Effector memory CD8-positive, alpha-beta T cell (primary cell): ENCODE results near the gene CHD1L.
"Not testable (repeated sequence)": the region's sequence is repeated elsewhere in the genome, so short reads cannot be mapped to it uniquely, and the experiment has no call there.

ENCODE experiments used
- ATAC-seq: fragments of 150-1000 bp; cut with Tn5 transposase; replicated peaks from 2 replicates; pipeline ENCODE4 v1.10.0; 2021; ENCODE audit warnings: mild to moderate bottlenecking, moderate library complexity
- DNase-seq, 3 experiments: peaks; one replicate each; pipeline ENCODE4 v3.0.0; 2021
- H3K27ac Mint-ChIP-seq, 2 donors: one replicate each; pipeline ENCODE4 v1.8.0; 2022; ENCODE audit warnings: mild to moderate bottlenecking in 2 of 2, mixed read lengths in 2 of 2, moderate library complexity in 2 of 2
- H3K27me3 Mint-ChIP-seq, 2 donors: one replicate each; pipeline ENCODE4 v1.8.0; 2022; ENCODE audit warnings: mixed read lengths in 2 of 2
- H3K36me3 Mint-ChIP-seq: one replicate; pipeline ENCODE4 v1.8.0; 2022; ENCODE audit warnings: mild to moderate bottlenecking, moderate library complexity, mixed read lengths; ENCODE audit not compliant: insufficient read depth
- H3K4me1 Mint-ChIP-seq, 2 donors: one replicate each; pipeline ENCODE4 v1.8.0; 2022; ENCODE audit warnings: low read depth in 2 of 2, mixed read lengths in 2 of 2
- H3K4me3 Mint-ChIP-seq, 2 donors: one replicate each; pipeline ENCODE4 v1.8.0; 2022; ENCODE audit warnings: mild to moderate bottlenecking in 2 of 2, mixed read lengths in 2 of 2, moderate library complexity in 2 of 2
- H3K9me3 Mint-ChIP-seq, 2 donors: one replicate each; pipeline ENCODE4 v1.8.0; 2022; ENCODE audit warnings: mixed read lengths in 2 of 2
- total RNA-seq, 9 experiments: gene quantifications; one replicate each; lab custom pipeline; 2026; lab: John Stamatoyannopoulos, UW

The CHD1L gene
- total RNA-seq, result 1.3 to 7.1 (median 3.2) reads per million in 9 experiments

DNA sequence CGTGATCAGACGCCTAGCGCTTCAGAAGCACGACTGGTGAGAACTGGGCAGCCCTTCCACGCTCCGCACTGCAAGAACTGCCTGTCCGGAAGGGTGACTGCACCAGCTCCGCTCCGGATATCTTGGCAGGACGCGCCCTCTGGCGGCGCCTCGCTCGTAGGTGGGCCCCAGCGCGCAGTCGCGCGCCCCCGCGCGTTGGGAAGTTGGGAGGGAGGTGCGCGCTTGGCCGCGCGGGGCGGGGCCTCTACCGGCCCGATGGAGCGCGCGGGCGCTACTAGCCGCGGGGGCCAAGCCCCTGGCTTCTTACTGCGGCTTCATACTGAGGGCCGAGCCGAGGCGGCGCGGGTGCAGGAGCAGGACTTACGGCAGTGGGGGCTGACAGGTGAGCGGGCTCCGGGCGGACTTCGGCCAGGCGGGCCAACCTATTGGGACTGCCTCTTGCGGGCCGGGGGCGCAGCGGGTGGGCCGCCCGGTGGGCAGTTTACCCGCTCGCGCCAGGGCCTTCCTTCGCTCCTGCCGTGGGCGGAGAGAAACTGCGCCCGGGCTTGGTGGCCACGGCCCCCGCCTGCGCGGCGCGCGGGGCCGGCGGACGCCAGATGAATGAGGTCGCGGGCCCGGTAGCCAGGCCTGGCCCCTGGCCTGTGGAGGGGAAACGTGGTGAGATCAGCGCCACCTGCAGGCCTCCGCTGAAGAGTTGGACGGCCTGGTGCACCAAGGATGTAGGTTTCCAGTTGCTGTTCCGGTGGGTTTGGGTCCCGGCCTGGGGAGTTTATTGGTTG lies at the start of gene CHD1L:
CHD1L (plus strand) TSS at position 236 of the 779 bp plus-strand sequence; CDS start at position 256, 20 bp downstream.
- ATAC-seq, result peak; percentile 89
- Mint-ChIP-seq H3K4me3 (peak within 1 kb of the TSS; percentile 84 to 94), H3K27me3 (peaks cover 0 to 9% of the 10 kb centered on the region in 2 donors), H3K9me3 (no peaks in the 10 kb centered on the region), H3K36me3 (peaks cover 5% of the 10 kb centered on the region), H3K4me1 (peaks cover 25 to 39% of the 10 kb centered on the region in 2 donors), H3K27ac (peak within 1 kb of the TSS; percentile 79 to 84)
- DNase-seq, result peak; percentile 90 to 95 (median 94)

DNA sequence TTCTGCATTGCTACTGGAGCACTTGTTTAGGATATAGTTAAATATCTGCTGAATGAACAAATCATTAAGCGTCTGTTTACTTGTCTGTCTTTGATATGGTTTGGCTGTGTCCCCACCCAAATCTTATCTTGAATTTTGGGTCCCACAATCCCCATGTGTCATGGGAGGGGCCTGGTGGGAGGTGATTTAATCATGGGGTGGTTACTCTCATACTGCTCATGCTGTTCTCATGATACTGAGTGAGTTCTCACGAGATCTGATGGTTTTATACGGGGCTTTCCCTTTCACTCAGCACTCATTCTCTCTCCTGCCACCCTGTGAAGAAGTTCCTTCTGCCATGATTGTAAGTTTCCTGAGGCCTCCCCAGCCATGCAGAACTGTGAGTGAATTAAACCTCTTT lies 45.2 kb upstream of the CHD1L start:
- not testable (repeated sequence) for DNase-seq, H3K4me1 Mint-ChIP-seq, H3K36me3 Mint-ChIP-seq, H3K27ac Mint-ChIP-seq, H3K9me3 Mint-ChIP-seq, H3K4me3 Mint-ChIP-seq, H3K27me3 Mint-ChIP-seq, ATAC-seq

DNA sequence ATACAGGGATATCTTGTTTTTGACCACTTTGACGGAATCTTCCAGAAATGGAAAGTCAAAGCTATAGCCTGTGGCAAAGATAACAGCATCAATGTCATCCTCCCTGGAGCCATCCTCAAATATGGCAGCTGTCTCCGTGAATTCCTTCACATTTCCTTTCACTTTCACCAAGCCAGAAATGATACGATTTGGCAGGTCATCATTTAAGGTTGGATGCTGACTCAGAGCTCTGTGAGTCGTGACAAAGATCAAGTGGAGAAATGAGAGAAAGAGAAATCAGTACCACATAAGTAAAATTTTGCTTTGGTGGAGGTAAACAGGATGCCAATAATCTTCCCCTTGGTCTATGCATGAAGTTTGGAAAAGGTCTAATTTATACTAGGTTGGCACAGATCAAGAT lies 41.2 kb upstream of the CHD1L start:
- ATAC-seq (no peak), DNase-seq (no peak)
- H3K27ac Mint-ChIP-seq, result no peak overlapping the region
- no peaks in the 10 kb centered on the region for H3K9me3 Mint-ChIP-seq
- no peak overlapping the region for H3K4me3 Mint-ChIP-seq
- H3K4me1 Mint-ChIP-seq, result peaks cover 4 to 9% of the 10 kb centered on the region in 2 donors
- H3K27me3 Mint-ChIP-seq, result no peaks in the 10 kb centered on the region
- H3K36me3 Mint-ChIP-seq, result no peaks in the 10 kb centered on the region

DNA sequence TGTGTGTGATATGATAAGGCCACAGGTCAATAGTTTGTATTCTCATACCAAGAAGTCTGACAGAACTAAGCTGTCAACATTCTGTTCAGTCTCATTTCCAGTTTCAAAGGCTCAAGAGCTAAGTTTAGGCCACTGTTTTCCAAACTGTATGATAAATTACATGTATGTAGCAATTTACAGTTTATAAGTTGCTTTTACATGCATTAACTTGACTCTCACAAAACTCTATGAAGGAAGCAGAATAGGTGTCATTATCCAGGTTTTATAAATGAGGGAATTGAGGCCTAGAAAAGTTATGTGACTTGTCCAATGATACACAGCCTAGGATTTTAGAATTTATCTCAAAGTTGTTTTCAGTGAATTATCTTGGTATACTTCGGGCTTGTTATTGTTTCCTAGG lies 40.7 kb upstream of the CHD1L start:
- Mint-ChIP-seq H3K27me3 (no peaks in the 10 kb centered on the region), H3K27ac (no peak overlapping the region), H3K9me3 (no peaks in the 10 kb centered on the region), H3K4me1 (peaks cover 4 to 7% of the 10 kb centered on the region in 2 donors), H3K4me3 (no peak overlapping the region), H3K36me3 (no peaks in the 10 kb centered on the region)
- ATAC-seq (no peak), DNase-seq (no peak)

DNA sequence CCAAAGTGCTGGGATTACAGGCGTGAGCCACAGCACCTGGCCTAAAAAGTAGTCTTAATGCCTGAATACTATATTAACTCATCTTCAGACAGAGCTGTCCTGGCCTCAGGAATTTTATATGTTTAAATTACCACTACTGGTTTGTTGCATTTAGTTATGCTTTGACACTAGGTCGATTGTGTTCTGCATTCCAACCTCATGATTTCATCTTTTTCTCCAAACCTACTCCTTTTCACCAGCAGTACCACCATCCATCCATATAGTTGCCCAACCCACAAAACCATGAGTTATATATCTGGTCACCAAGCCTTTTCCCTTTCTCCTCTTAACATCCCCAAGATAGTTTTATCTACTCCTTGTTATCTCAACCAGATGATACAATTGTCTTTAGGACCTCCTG lies 39.9 kb upstream of the CHD1L start:
- no peaks in the 10 kb centered on the region for H3K9me3 Mint-ChIP-seq
- H3K27ac Mint-ChIP-seq, result peak overlapping the region in 1 of 2 donors; percentile 13
- no peak overlapping the region for H3K4me3 Mint-ChIP-seq
- ATAC-seq (no peak), DNase-seq (no peak)
- peaks cover 2 to 5% of the 10 kb centered on the region in 2 donors for H3K4me1 Mint-ChIP-seq
- H3K27me3 Mint-ChIP-seq, result no peaks in the 10 kb centered on the region
- no peaks in the 10 kb centered on the region for H3K36me3 Mint-ChIP-seq

DNA sequence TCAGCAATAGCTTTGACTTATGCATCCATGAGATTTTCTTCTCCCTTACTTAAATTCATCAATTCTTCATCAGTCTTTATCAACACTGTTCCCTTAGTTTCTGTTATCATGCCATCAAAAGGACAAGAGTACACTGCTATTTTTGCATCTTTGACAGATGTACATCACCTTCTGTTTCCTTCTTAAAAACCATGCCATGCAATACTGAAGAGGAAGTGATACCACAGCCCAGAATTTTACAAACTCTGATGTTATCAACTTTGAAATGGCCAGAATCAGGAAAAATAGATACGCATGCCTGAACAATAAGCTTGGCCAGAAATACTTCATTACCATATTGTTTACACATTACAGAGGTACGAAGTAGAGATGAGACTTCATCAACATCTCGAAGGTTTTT lies 38.4 kb upstream of the CHD1L start:
- Mint-ChIP-seq H3K4me1 (peaks cover under 1 to 5% of the 10 kb centered on the region in 2 donors), H3K27me3 (no peaks in the 10 kb centered on the region), H3K4me3 (no peak overlapping the region)

DNA sequence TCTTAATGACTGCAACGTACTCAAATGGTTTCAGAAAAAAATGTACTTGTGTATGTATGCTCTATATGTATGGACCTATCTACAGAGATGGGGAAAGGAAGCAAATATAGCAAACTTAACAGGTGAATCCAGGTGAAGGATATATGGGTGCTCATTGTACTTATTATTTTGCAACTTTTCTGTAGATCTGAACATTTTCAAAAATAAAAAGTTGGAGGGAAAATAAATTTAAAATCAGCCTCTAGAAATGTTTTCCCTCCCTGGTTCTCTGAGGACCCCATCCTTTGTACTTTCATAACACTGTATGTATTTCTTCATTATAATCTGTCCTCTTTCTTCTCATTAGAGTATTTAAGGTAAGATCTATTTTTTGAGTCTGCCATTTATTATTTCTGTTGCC lies 35.3 kb upstream of the CHD1L start:
- Mint-ChIP-seq H3K27ac (no peak overlapping the region), H3K4me3 (no peak overlapping the region), H3K4me1 (peaks cover 0 to 5% of the 10 kb centered on the region in 2 donors), H3K36me3 (no peaks in the 10 kb centered on the region), H3K9me3 (no peaks in the 10 kb centered on the region), H3K27me3 (no peaks in the 10 kb centered on the region)
- DNase-seq, result no peak
- no peak for ATAC-seq

More for the DNA sequence above, 38.4 kb upstream of the CHD1L start:
- no peaks in the 10 kb centered on the region for H3K9me3 Mint-ChIP-seq
- ATAC-seq (no peak), DNase-seq (no peak)
- H3K27ac Mint-ChIP-seq, result no peak overlapping the region
- H3K36me3 Mint-ChIP-seq, result no peaks in the 10 kb centered on the region

DNA sequence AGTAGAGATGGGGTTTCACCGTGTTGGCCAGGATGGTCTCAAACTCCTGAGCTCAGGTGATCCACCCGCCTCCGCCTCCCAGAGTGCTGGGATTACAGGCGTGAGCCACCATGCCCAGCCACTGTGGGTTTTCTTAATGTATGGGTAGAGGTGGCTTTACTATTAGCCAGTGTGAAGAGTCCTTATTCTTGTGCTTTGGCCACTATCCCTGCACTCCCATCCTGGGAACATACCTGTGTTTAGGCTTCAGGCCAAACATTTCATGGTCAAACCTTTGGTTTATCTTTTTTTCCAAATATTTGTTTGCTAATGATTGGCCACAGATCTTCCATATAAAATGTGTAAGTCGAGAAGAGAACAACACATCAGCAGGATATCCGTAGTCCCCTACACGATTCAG lies 33.9 kb upstream of the CHD1L start:
- H3K4me3 Mint-ChIP-seq, result no peak overlapping the region
- no peaks in the 10 kb centered on the region for H3K9me3 Mint-ChIP-seq
- ATAC-seq (no peak), DNase-seq (no peak)
- H3K27me3 Mint-ChIP-seq, result no peaks in the 10 kb centered on the region
- no peaks in the 10 kb centered on the region for H3K36me3 Mint-ChIP-seq
- peaks cover 0 to 5% of the 10 kb centered on the region in 2 donors for H3K4me1 Mint-ChIP-seq
- no peak overlapping the region for H3K27ac Mint-ChIP-seq

DNA sequence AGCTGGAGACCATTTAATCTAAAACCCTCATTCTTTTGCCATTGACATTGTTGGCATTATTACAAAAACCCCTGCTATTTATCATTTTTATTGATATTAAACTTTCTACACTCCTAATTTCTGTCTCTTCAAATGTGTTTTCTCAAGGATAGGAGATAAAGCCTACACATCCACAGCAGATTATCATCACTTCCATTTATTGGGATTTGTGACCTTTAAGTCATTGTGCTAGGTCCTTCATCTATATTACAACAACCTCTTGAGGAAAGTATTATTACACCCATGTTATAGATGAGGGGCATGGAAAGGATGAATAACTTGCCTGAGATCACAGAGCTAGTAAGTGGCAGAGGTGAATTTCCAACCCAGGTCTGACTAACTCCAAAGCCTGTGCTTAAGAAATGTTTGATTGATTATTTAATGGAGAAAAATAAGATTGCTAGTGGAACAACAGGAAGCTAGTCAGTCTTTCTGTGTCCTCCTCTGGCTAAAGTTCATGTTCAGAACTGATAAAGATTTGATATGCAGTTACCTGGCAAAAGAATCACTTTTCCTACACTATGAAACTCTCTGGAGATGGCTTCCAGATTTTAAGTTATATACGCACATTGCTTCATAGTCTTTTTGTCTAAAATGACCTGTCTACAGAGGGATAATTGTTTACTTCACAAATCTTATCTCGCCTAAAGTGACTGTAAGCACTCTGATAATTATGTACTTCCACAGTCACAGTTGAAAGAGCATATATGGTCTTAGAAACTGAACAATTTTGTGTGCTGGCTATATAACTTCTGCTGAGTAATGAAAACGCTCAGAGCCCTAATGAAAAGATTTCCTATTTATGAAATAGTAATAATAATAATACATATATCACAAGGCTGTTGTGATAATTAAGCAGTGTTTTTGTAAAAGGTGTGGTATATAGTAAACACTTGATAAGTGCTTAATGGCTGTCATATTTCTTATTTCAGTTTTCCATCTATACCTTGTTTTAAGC lies 32.4 kb upstream of the CHD1L start:
- Mint-ChIP-seq H3K4me1 (peaks cover 0 to 7% of the 10 kb centered on the region in 2 donors), H3K4me3 (no peak overlapping the region), H3K27me3 (no peaks in the 10 kb centered on the region), H3K9me3 (no peaks in the 10 kb centered on the region), H3K27ac (no peak overlapping the region), H3K36me3 (no peaks in the 10 kb centered on the region)
- no peak for DNase-seq
- no peak for ATAC-seq

DNA sequence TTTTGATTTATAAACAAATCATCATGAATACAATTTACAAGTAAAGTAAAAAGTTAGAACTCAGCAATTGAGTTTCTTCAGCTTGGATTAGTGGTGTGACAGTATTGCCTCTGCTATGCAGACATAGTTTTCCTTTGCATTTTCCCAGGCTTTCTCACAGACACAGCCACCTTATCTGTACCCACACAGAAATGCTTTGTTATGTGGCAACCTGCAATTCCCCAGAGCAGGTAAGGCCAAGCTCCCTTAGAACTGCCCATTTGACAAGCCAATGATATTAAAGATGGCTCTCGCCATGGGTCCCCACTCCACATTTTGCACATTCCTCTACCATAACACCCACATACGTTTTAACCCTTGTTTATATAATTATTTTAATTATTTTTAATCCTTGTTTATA lies 31.5 kb upstream of the CHD1L start:
- no peak overlapping the region for H3K27ac Mint-ChIP-seq
- DNase-seq, result no peak
- H3K9me3 Mint-ChIP-seq, result no peaks in the 10 kb centered on the region
- no peaks in the 10 kb centered on the region for H3K27me3 Mint-ChIP-seq
- ATAC-seq, result no peak
- H3K4me3 Mint-ChIP-seq, result no peak overlapping the region
- peaks cover 0 to 7% of the 10 kb centered on the region in 2 donors for H3K4me1 Mint-ChIP-seq
- no peaks in the 10 kb centered on the region for H3K36me3 Mint-ChIP-seq

DNA sequence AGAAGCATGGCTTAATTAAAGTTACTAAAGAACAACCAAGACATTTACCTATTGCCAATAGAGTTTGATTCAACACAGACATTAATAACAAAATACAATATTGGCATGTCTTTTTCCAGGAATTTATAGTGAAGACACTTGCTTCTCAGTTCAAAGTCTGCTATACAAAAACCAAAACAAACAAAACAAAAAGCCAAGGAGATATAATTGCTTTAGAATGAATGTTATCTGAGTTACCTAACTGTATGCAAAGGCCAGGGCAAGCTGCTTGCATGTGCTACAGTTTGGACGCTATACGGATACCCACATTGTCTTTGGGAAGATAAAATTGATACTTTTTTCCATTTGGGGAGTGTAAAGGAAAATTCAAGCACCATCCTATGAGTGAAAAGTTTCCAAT lies 30.9 kb upstream of the CHD1L start:
- Mint-ChIP-seq H3K4me3 (no peak overlapping the region), H3K27ac (no peak overlapping the region), H3K4me1 (peaks cover 0 to 7% of the 10 kb centered on the region in 2 donors), H3K36me3 (no peaks in the 10 kb centered on the region), H3K9me3 (no peaks in the 10 kb centered on the region), H3K27me3 (no peaks in the 10 kb centered on the region)
- DNase-seq (no peak), ATAC-seq (no peak)

DNA sequence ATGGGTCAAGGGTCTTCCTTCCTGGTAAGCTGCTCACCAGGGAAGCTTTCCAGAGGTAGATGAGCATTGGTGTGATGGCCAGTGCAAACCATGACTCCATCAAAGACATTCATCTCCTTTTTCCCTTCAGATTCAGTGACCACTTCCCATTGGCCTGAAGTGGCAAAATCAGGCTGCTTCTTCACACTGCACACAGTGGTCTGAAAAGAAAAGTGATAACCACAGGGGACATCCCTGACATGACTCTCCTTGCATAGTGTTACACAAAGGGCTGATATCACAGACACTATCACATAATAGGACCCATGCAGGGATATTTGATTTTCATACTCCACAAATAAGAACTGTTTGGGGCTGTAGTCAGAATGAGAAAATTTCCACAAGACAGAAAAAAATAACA lies 29.2 kb upstream of the CHD1L start:
- H3K27ac Mint-ChIP-seq, result peak overlapping the region in 1 of 2 donors; percentile 17
- ATAC-seq (no peak), DNase-seq (no peak)
- H3K36me3 Mint-ChIP-seq, result no peaks in the 10 kb centered on the region
- no peaks in the 10 kb centered on the region for H3K9me3 Mint-ChIP-seq
- H3K4me1 Mint-ChIP-seq, result peaks cover 0 to 7% of the 10 kb centered on the region in 2 donors
- no peak overlapping the region for H3K4me3 Mint-ChIP-seq
- H3K27me3 Mint-ChIP-seq, result no peaks in the 10 kb centered on the region

DNA sequence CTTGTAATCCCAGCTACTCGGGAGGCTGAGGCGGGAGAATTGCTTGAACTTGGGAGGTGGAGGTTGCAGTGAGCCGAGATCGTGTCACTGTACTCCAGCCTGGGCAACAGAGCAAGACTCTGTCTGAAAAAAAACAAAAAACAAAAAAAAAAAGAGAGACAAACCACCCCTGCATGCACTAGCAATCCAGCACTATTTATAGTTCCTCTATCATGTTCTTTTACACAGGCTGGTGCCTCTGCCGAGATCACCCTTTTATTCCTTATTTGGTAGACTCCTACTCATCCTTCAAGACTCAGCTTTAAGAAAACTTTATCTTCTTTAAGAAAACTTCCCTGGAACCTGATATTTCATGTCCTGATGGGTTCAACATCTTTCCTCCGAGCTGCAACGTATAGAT lies 28.2 kb upstream of the CHD1L start:
- no peaks in the 10 kb centered on the region for H3K27me3 Mint-ChIP-seq
- DNase-seq, result no peak
- no peaks in the 10 kb centered on the region for H3K36me3 Mint-ChIP-seq
- H3K4me3 Mint-ChIP-seq, result no peak overlapping the region
- no peak overlapping the region for H3K27ac Mint-ChIP-seq
- H3K9me3 Mint-ChIP-seq, result no peaks in the 10 kb centered on the region
- no peak for ATAC-seq
- H3K4me1 Mint-ChIP-seq, result peaks cover 0 to 7% of the 10 kb centered on the region in 2 donors
